ENCODE data around the gene FOXO4.

The FOXO4 gene

GRCh38 chrX:71098951-71099506 lies 3.4 kb downstream of the FOXO4 start:
- DNase-seq (ENCODE audit: low read depth): no peak
- no peak overlapping the region for H3K4me3 ChIP-seq (ENCODE audit: low read depth, low read length)
- no peak for TF ChIP-seq CTCF (IDR thresholded peaks at IDR 0.05; ENCODE audit: control insufficient read depth, extremely low read depth, insufficient read depth)

- H3K4me3 ChIP-seq (ENCODE audit: low read depth, low read length): no peak overlapping the region
- TF ChIP-seq CTCF (IDR thresholded peaks at IDR 0.05; ENCODE audit: control insufficient read depth, extremely low read depth, insufficient read depth): no peak
- DNase-seq (ENCODE audit: low read depth): no peak
These were observed 4.1 kb downstream of the FOXO4 start for GRCh38 chrX:71099736-71100135.

DNA sequence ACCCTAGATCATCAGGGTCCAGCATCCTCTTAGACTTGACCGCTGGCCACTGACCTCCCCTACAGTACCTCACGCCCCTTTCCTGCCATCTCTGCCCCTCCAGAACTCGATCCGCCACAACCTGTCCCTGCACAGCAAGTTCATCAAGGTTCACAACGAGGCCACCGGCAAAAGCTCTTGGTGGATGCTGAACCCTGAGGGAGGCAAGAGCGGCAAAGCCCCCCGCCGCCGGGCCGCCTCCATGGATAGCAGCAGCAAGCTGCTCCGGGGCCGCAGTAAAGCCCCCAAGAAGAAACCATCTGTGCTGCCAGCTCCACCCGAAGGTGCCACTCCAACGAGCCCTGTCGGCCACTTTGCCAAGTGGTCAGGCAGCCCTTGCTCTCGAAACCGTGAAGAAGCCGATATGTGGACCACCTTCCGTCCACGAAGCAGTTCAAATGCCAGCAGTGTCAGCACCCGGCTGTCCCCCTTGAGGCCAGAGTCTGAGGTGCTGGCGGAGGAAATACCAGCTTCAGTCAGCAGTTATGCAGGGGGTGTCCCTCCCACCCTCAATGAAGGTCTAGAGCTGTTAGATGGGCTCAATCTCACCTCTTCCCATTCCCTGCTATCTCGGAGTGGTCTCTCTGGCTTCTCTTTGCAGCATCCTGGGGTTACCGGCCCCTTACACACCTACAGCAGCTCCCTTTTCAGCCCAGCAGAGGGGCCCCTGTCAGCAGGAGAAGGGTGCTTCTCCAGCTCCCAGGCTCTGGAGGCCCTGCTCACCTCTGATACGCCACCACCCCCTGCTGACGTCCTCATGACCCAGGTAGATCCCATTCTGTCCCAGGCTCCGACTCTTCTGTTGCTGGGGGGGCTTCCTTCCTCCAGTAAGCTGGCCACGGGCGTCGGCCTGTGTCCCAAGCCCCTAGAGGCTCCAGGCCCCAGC lies 5.2 kb downstream of the FOXO4 start:
- no peak for TF ChIP-seq CTCF (IDR thresholded peaks at IDR 0.05; ENCODE audit: control insufficient read depth, extremely low read depth, insufficient read depth)
- DNase-seq (ENCODE audit: low read depth): no peak
- H3K4me3 ChIP-seq (ENCODE audit: low read depth, low read length): no peak overlapping the region

- TF ChIP-seq CTCF (IDR thresholded peaks at IDR 0.05; ENCODE audit: control insufficient read depth, extremely low read depth, insufficient read depth): no peak
- DNase-seq (ENCODE audit: low read depth): no peak
- H3K4me3 ChIP-seq (ENCODE audit: low read depth, low read length): no peak overlapping the region
These were observed 6.6 kb downstream of the FOXO4 start for GRCh38 chrX:71102292-71102691.

- no peak overlapping the region for H3K4me3 ChIP-seq (ENCODE audit: low read depth, low read length)
- TF ChIP-seq CTCF (IDR thresholded peaks at IDR 0.05; ENCODE audit: control insufficient read depth, extremely low read depth, insufficient read depth): no peak
- DNase-seq (ENCODE audit: low read depth): no peak
These were observed 7.7 kb downstream of the FOXO4 start for GRCh38 chrX:71103110-71103983.

GRCh38 chrX:71105628-71106027 lies 10.0 kb downstream of the FOXO4 start:
- DNase-seq (ENCODE audit: low read depth): no peak
- no peak overlapping the region for H3K4me3 ChIP-seq (ENCODE audit: low read depth, low read length)
- TF ChIP-seq CTCF (IDR thresholded peaks at IDR 0.05; ENCODE audit: control insufficient read depth, extremely low read depth, insufficient read depth): no peak

All from LNCaP clone FGC (cell line).